ENCODE measurements around the gene PTH1R.

GRCh38 chr3:46893146-46893748 is 15.7 kb downstream of the PTH1R start:
- TF ChIP-seq, protein P1, sequence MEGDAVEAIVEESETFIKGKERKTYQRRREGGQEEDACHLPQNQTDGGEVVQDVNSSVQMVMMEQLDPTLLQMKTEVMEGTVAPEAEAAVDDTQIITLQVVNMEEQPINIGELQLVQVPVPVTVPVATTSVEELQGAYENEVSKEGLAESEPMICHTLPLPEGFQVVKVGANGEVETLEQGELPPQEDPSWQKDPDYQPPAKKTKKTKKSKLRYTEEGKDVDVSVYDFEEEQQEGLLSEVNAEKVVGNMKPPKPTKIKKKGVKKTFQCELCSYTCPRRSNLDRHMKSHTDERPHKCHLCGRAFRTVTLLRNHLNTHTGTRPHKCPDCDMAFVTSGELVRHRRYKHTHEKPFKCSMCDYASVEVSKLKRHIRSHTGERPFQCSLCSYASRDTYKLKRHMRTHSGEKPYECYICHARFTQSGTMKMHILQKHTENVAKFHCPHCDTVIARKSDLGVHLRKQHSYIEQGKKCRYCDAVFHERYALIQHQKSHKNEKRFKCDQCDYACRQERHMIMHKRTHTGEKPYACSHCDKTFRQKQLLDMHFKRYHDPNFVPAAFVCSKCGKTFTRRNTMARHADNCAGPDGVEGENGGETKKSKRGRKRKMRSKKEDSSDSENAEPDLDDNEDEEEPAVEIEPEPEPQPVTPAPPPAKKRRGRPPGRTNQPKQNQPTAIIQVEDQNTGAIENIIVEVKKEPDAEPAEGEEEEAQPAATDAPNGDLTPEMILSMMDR (IDR thresholded peaks at IDR 0.05): no peak
- TF ChIP-seq ZFX (IDR thresholded peaks at IDR 0.05; ENCODE audit: borderline replicate concordance): no peak

Data from 22Rv1 (cell line).